ENCODE results near the gene SPEF2. TPM values are rescaled to one million over a fixed set of nuclear protein-coding genes. Genes with fewer than 3 reads are reported as not detected.

SPEF2 gene
- total RNA-seq, 1 donor from 2014 or later = 12.1 TPM

DNA sequence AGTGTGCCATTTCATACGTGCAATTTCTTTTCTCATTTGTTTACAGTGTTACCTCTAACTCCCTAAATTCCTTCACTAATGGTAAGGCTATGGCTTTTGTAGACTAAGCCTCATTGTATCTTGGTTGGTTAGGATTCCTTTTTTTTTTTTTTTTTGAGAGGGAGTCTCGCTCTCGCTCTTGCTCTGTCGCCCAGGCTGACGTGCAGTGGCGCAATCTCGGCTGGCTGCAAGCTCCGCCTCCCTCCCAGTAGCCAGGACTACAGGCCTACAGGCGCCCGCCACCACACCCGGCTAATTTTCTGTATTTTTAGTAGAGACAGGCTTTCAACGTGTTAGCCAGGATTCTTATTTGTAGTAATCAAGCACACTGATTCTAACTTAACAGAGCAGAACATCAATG, 57.7 kb downstream of the SPEF2 start:
- no peaks in the 10 kb centered on the region for H3K36me3 Mint-ChIP-seq
- no peaks in the 10 kb centered on the region for H3K27me3 Mint-ChIP-seq (ENCODE audit: low read depth)
- H3K4me3 Mint-ChIP-seq = no peak overlapping the region
- no peaks in the 10 kb centered on the region for H3K9me3 Mint-ChIP-seq
- DNase-seq (ENCODE audit: low spot score in 2 of 2, unreplicated experiment in 2 of 2) = no peak
- H3K4me1 Mint-ChIP-seq = no peaks in the 10 kb centered on the region
- no peak overlapping the region for H3K27ac Mint-ChIP-seq
- TF ChIP-seq, protein P1, sequence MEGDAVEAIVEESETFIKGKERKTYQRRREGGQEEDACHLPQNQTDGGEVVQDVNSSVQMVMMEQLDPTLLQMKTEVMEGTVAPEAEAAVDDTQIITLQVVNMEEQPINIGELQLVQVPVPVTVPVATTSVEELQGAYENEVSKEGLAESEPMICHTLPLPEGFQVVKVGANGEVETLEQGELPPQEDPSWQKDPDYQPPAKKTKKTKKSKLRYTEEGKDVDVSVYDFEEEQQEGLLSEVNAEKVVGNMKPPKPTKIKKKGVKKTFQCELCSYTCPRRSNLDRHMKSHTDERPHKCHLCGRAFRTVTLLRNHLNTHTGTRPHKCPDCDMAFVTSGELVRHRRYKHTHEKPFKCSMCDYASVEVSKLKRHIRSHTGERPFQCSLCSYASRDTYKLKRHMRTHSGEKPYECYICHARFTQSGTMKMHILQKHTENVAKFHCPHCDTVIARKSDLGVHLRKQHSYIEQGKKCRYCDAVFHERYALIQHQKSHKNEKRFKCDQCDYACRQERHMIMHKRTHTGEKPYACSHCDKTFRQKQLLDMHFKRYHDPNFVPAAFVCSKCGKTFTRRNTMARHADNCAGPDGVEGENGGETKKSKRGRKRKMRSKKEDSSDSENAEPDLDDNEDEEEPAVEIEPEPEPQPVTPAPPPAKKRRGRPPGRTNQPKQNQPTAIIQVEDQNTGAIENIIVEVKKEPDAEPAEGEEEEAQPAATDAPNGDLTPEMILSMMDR (IDR thresholded peaks at IDR 0.05; ENCODE audit: unreplicated experiment) = no peak

DNA sequence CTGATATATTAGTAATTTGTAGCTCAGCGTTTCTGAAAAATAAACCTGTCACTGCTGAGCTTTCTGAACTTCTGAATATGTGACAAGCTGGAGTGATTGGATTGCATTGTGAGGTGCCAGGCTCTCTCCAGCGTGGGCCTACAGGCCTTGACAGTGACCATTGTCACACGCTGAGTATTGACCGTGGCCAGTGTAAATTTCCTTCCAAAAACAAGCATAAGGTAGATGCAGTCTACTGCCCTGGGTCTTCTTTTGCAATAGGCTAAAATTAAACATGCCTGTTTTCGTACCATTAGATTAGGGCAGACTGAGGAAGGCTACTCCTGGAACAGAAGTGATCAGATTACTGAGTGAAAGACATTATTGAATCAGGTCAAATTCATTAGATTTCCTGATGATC, 60.2 kb downstream of the SPEF2 start:
- H3K27me3 Mint-ChIP-seq (ENCODE audit: low read depth) = no peaks in the 10 kb centered on the region
- no peak overlapping the region for H3K27ac Mint-ChIP-seq
- no peaks in the 10 kb centered on the region for H3K9me3 Mint-ChIP-seq
- H3K4me3 Mint-ChIP-seq = no peak overlapping the region
- DNase-seq (ENCODE audit: low spot score in 2 of 2, unreplicated experiment in 2 of 2) = no peak
- no peaks in the 10 kb centered on the region for H3K4me1 Mint-ChIP-seq
- H3K36me3 Mint-ChIP-seq = no peaks in the 10 kb centered on the region
- TF ChIP-seq, protein P1 (IDR thresholded peaks at IDR 0.05; ENCODE audit: unreplicated experiment) = no peak

DNA sequence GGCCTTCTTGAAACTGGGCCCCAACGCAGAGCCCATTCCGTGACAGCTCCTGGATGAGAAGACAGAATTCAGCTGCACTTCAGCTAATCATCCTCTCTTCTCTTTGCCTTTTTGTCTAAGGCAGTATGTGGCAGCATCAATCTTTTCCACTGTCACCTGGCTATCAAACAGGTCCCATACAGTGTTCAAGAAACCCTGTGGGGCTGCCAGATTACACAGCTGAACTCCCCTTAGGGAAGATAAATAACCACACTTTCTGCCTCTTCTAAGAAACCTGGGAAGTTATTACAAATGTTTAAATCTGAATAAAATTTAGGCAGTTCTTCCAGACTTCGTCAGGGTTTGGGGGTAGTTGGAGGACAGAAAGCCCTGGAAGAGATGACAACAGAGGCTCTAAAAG, 61.0 kb downstream of the SPEF2 start:
- DNase-seq (ENCODE audit: low spot score in 2 of 2, unreplicated experiment in 2 of 2) = no peak
- H3K4me3 Mint-ChIP-seq = no peak overlapping the region
- H3K27ac Mint-ChIP-seq = no peak overlapping the region
- H3K4me1 Mint-ChIP-seq = no peaks in the 10 kb centered on the region
- TF ChIP-seq, protein P1 (IDR thresholded peaks at IDR 0.05; ENCODE audit: unreplicated experiment) = no peak
- no peaks in the 10 kb centered on the region for H3K36me3 Mint-ChIP-seq
- no peaks in the 10 kb centered on the region for H3K27me3 Mint-ChIP-seq (ENCODE audit: low read depth)
- no peaks in the 10 kb centered on the region for H3K9me3 Mint-ChIP-seq

DNA sequence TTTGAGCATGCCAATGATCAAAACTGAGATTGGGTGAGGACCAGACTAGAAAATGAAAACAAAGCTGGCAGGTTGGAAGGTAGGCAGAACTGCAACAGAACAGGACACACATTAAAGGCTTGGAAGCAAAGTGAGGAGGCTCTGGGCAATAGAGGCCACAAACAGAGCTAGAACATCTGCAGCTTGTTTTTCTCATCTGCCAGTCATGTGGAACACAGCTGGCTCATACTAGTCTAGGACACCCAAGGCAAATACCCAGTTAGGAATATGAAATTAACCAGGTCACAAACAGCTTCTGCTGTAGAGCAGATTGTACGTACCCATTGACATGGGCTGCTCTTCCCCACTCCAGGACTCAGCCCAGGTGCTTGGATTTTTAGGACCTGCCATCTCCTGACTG, 61.7 kb downstream of the SPEF2 start:
- TF ChIP-seq, protein P1 (IDR thresholded peaks at IDR 0.05; ENCODE audit: unreplicated experiment) = no peak
- Mint-ChIP-seq H3K27ac (no peak overlapping the region), H3K4me3 (no peak overlapping the region), H3K27me3 (ENCODE audit: low read depth) (no peaks in the 10 kb centered on the region), H3K4me1 (no peaks in the 10 kb centered on the region), H3K9me3 (no peaks in the 10 kb centered on the region), H3K36me3 (no peaks in the 10 kb centered on the region)
- no peak for DNase-seq (ENCODE audit: low spot score in 2 of 2, unreplicated experiment in 2 of 2)

DNA sequence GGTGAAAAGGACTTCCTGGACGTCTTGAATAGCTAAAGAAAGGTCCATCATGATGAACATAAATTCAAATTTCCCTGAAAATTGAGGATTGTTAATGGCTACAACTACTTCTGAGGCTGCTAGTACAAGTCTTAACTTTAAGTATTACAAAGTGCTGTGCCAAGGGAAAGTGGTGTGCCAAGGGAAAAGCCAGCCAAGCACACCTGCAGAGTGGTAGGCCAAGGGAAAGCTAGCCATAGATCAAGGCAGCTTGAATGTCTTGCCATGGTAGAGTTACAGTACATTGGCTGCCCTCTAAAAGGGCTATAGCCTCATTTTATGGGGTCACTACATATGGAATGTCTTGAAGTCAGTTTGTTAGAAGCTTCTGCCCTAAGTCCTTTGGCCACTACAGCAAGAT, 64.2 kb downstream of the SPEF2 start:
- TF ChIP-seq, protein P1 (IDR thresholded peaks at IDR 0.05; ENCODE audit: unreplicated experiment) = no peak
- Mint-ChIP-seq H3K4me3 (no peak overlapping the region), H3K27ac (no peak overlapping the region), H3K27me3 (ENCODE audit: low read depth) (no peaks in the 10 kb centered on the region), H3K36me3 (no peaks in the 10 kb centered on the region), H3K9me3 (no peaks in the 10 kb centered on the region), H3K4me1 (no peaks in the 10 kb centered on the region)
- DNase-seq (ENCODE audit: low spot score in 2 of 2, unreplicated experiment in 2 of 2) = no peak

DNA sequence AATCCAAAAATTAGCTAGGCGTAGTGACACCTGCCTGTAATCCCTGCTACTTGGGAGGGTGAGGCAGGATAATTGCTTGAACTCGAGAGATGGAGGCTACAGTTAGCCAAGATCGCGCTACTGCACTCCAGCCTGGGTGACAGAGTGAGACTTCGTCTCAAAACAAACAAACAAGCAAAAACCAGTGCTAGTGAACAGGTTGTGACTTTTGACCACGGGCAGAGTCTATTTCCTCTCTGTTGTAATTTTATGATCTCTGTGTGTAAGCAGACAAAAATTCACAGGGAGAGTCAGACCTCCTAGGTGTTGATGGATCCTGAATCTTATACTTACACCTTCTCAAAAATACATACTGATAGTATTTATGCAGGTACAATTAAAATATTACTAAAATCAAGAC, 65.8 kb downstream of the SPEF2 start:
- Mint-ChIP-seq H3K4me1 (no peaks in the 10 kb centered on the region), H3K4me3 (no peak overlapping the region), H3K36me3 (no peaks in the 10 kb centered on the region), H3K27ac (no peak overlapping the region), H3K27me3 (ENCODE audit: low read depth) (peaks cover under 1% of the 10 kb centered on the region), H3K9me3 (no peaks in the 10 kb centered on the region)
- no peak for DNase-seq (ENCODE audit: low spot score in 2 of 2, unreplicated experiment in 2 of 2)
- TF ChIP-seq, protein P1 (IDR thresholded peaks at IDR 0.05; ENCODE audit: unreplicated experiment) = no peak
